ENCODE data around the gene ADGRB3.

- no peak for TF ChIP-seq CTCF (conservative IDR thresholded peaks at IDR 0.05; ENCODE audit: low read depth, low read length)
- TF ChIP-seq EZH2 (IDR thresholded peaks at IDR 0.05; ENCODE audit: borderline replicate concordance, low read depth, low read length, poor library complexity, severe bottlenecking) = no peak
These were observed 333.2 kb downstream of the ADGRB3 start for GRCh38 chr6:68968301-68968649.

All from A673 (cell line).